Mucosa of descending colon (tissue), 3 donors: ENCODE data around the gene SPOCK3. TPM values are rescaled to one million over a fixed set of nuclear protein-coding genes. Genes with fewer than 3 reads are reported as not detected.
A peak's percentile ranks its signal among the peaks of the same experiment; 100 is the strongest.

Experiments
- ATAC-seq: fragments of 200-7000 bp; cut with Tn5 transposase; one replicate; pipeline ENCODE4 v1.9.1; 2020; ENCODE audit warnings: mild to moderate bottlenecking, moderate library complexity
- DNase-seq, 3 donors: peaks; one replicate each; pipeline ENCODE4 v3.0.0-alpha.2; 2020
- H3K36me3 ChIP-seq: fragments of 200-600 bp; one replicate; pipeline ENCODE4 v1.8.0; 2021; ENCODE audit warnings: low read depth, mild to moderate bottlenecking
- H3K4me1 ChIP-seq: fragments of 200-600 bp; one replicate; pipeline ENCODE4 v1.8.0; 2021; ENCODE audit warnings: low read depth, mild to moderate bottlenecking
- H3K4me3 ChIP-seq: fragments of 200-600 bp; one replicate; pipeline ENCODE4 v1.8.0; 2021; ENCODE audit warnings: mild to moderate bottlenecking
- H3K9me3 ChIP-seq: fragments of 200-600 bp; one replicate; pipeline ENCODE4 v1.8.0; 2021; ENCODE audit warnings: mild to moderate bottlenecking
- intact Hi-C, 2 donors: fragments of 100-400 bp; cut with DNase I in 1 of 2; cut with micrococcal nuclease in 1 of 2; formaldehyde crosslinking; loops; one replicate each; pipeline versions ENCODE4 v1.11.0 to v1.11.1; 2022; cut with DNase I, micrococcal nuclease
- total RNA-seq, 3 donors: library from RNA; stranded (reverse); fragmentation: NEBNext Ultra II Directional in 2 of 3; extraction: Animal tissue kit (Norgen Biotek cat#: 25700) in 2 of 3; gene quantifications; one replicate each; pipeline versions ENCODE4 v1.2.1 to v1.2.4, GENCODE V29; 2021 to 2023
- TF ChIP-seq, protein P1 (sequence below): fragments of 200-600 bp; IDR thresholded peaks from one replicate; pipeline ENCODE4 v1.8.0; 2022; ENCODE audit warnings: antibody characterized with exemption, mild to moderate bottlenecking
- donor health status: DM: no; HTN: no; CAD: no; lungs with moderate emphysema.
- donor health status: DM: no; HTN: no; CAD: no.
- donor health status: DM: no; HTN: yes; CAD: no.

The SPOCK3 gene
- total RNA-seq, 3 donors from 2014 or later: 0.55 to 3.6 (median 0.55) TPM

- H3K36me3 ChIP-seq: no peaks in the 10 kb centered on the region
- no peak for ATAC-seq
- intact Hi-C loops: no loop called here
- no peaks in the 10 kb centered on the region for H3K4me1 ChIP-seq
- TF ChIP-seq, protein P1, sequence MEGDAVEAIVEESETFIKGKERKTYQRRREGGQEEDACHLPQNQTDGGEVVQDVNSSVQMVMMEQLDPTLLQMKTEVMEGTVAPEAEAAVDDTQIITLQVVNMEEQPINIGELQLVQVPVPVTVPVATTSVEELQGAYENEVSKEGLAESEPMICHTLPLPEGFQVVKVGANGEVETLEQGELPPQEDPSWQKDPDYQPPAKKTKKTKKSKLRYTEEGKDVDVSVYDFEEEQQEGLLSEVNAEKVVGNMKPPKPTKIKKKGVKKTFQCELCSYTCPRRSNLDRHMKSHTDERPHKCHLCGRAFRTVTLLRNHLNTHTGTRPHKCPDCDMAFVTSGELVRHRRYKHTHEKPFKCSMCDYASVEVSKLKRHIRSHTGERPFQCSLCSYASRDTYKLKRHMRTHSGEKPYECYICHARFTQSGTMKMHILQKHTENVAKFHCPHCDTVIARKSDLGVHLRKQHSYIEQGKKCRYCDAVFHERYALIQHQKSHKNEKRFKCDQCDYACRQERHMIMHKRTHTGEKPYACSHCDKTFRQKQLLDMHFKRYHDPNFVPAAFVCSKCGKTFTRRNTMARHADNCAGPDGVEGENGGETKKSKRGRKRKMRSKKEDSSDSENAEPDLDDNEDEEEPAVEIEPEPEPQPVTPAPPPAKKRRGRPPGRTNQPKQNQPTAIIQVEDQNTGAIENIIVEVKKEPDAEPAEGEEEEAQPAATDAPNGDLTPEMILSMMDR: no peak
- no peak for DNase-seq
- H3K4me3 ChIP-seq: no peak overlapping the region
- H3K9me3 ChIP-seq: no peaks in the 10 kb centered on the region
Observed at GRCh38 chr4:167222099-167222498, 12.2 kb downstream of the SPOCK3 start.

- intact Hi-C loops: no loop called here
Observed at GRCh38 chr4:167221084-167221483, 13.2 kb downstream of the SPOCK3 start.

GRCh38 chr4:167218022-167218608 lies 16.2 kb downstream of the SPOCK3 start:
- intact Hi-C loops: no loop called here
- Histone ChIP-seq H3K4me1 (no peaks in the 10 kb centered on the region), H3K9me3 (no peaks in the 10 kb centered on the region), H3K4me3 (no peak overlapping the region), H3K36me3 (no peaks in the 10 kb centered on the region)
- ATAC-seq: peak; percentile 22
- TF ChIP-seq, protein P1: no peak
- DNase-seq: no peak

More at GRCh38 chr4:167221084-167221483, 13.2 kb downstream of the SPOCK3 start:
- DNase-seq: no peak
- TF ChIP-seq, protein P1: no peak
- Histone ChIP-seq H3K36me3 (no peaks in the 10 kb centered on the region), H3K9me3 (no peaks in the 10 kb centered on the region), H3K4me1 (no peaks in the 10 kb centered on the region), H3K4me3 (no peak overlapping the region)
- ATAC-seq: no peak

DNA sequence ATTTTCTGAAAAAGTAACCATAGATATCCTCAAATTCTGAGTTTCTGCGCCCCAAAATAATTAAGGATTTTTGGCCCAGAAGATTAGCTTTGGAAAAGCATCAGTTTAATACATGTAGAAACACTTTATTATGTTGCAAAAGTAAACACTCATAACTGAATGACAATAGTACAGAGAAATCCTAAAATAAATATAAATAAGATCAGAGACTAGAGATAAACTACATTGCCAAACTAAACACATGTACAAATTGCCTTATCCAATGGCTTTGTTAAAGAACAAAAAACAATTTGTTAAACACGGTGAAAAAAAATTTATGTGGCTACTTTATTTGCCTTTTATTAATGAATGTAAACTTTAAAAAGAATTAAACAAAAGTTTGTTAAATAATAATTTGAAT lies 17.5 kb downstream of the SPOCK3 start:
- DNase-seq (no peak), ATAC-seq (no peak)
- no peaks in the 10 kb centered on the region for H3K36me3 ChIP-seq
- intact Hi-C loops: no loop called here
- no peaks in the 10 kb centered on the region for H3K4me1 ChIP-seq
- TF ChIP-seq, protein P1: no peak
- no peaks in the 10 kb centered on the region for H3K9me3 ChIP-seq
- H3K4me3 ChIP-seq: no peak overlapping the region

DNA sequence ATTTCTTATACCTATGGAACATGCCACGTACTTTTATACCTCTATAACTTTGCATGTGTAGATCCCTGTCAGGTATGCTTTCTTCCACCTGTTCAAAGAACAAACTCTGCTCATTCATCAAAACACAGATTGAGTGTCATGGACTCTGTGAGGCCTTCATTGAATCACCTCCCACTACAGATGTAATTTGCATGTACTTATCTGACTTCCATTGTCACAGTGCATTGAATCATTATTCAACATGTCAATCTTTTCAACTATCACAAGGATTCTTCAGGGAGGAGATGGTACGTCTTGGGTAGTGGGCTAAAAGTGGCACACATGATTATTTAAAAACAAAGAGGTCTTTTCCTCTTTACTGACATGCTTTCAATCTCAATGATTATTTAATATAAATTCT lies 24.1 kb downstream of the SPOCK3 start:
- Histone ChIP-seq H3K9me3 (no peaks in the 10 kb centered on the region), H3K36me3 (no peaks in the 10 kb centered on the region), H3K4me3 (no peak overlapping the region), H3K4me1 (no peaks in the 10 kb centered on the region)
- ATAC-seq (no peak), DNase-seq (no peak)
- intact Hi-C loops: no loop called here
- TF ChIP-seq, protein P1: no peak
